BLaER1 treated with 17β-estradiol and CSF1 and Interleukin-3, amounts not matched to agents 10 nM and 100 nM (cell line): ENCODE measurements around the gene SPACA5.

Experiments used
- H3K27ac ChIP-seq, 11 experiments: shearing (Covaris generic); formaldehyde crosslinking; 2 replicates each; pipeline ENCODE4 v1.8.1; 2022
- H3K27me3 ChIP-seq, 11 experiments: shearing (Covaris generic); formaldehyde crosslinking; 2 replicates each; pipeline ENCODE4 v1.8.1; 2022
- H3K36me3 ChIP-seq, 11 experiments: shearing (Covaris generic); formaldehyde crosslinking; 2 replicates each; pipeline ENCODE4 v1.8.1; 2022
- H3K4me1 ChIP-seq, 10 experiments: shearing (Covaris generic); formaldehyde crosslinking; 2 replicates each; pipeline ENCODE4 v1.8.1; 2022
- H3K4me2 ChIP-seq, 11 experiments: shearing (Covaris generic); formaldehyde crosslinking; 2 replicates each; pipeline ENCODE4 v1.8.1; 2022
- H3K4me3 ChIP-seq, 10 experiments: shearing (Covaris generic); formaldehyde crosslinking; 2 replicates each; pipeline ENCODE4 v1.8.1; 2022
- H3K9ac ChIP-seq, 11 experiments: shearing (Covaris generic); formaldehyde crosslinking; 2 replicates each; pipeline ENCODE4 v1.8.1; 2022
- H3K9me3 ChIP-seq, 11 experiments: shearing (Covaris generic); formaldehyde crosslinking; replicated peaks in 1 of 11; 2 replicates each; pipeline ENCODE4 v1.8.1; 2022
- H4K20me1 ChIP-seq, 11 experiments: shearing (Covaris generic); formaldehyde crosslinking; 2 replicates each; pipeline ENCODE4 v1.8.1; 2022
- Cebpa-rat ChIP-seq, 11 experiments: shearing (Covaris generic); IDR thresholded peaks; 2 replicates each; pipeline ENCODE4 v1.8.1; 2022

SPACA5 gene

GRCh38 chrX:48035891-48036290 lies 29.1 kb downstream of the SPACA5 start:
- no peak overlapping the region for H3K4me3 ChIP-seq
- no peaks in the 10 kb centered on the region for H3K4me1 ChIP-seq
- no peak overlapping the region for H3K9ac ChIP-seq
- H4K20me1 ChIP-seq: no peaks in the 10 kb centered on the region
- no peaks in the 10 kb centered on the region for H3K36me3 ChIP-seq
- no peaks in the 10 kb centered on the region for H3K9me3 ChIP-seq
- H3K27me3 ChIP-seq: peaks cover 67 to 84% (median 78%) of the 10 kb centered on the region in 11 experiments
- no peak for TF ChIP-seq Cebpa-rat (IDR thresholded peaks at IDR 0.05)
- H3K4me2 ChIP-seq: no peak overlapping the region
- no peak overlapping the region for H3K27ac ChIP-seq

DNA sequence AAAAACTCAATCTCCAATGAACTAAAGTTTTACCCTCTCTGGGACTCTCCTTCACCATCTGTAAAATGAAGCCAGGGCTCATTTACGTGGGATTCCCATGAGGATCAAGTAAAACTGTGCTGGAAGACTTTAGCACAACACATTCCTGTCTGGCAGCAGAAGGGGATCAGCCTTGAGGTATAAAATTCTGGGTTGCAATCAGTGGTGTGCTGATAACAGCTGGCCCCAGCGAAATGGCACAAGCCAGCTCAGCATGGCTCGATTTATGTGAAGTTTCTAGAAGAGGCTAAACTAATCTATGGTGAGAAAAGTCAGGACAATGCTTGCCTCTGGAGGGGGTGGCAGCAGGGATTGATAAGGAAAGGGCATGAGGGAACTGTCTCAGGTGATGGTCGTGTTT lies 36.3 kb downstream of the SPACA5 start:
- no peaks in the 10 kb centered on the region for H3K9me3 ChIP-seq
- peaks cover 63 to 86% (median 81%) of the 10 kb centered on the region in 11 experiments for H3K27me3 ChIP-seq
- no peaks in the 10 kb centered on the region; a peak in 1 of 22 replicates for H4K20me1 ChIP-seq
- no peak overlapping the region for H3K4me2 ChIP-seq
- H3K9ac ChIP-seq: no peak overlapping the region
- TF ChIP-seq Cebpa-rat (IDR thresholded peaks at IDR 0.05): no peak
- H3K4me3 ChIP-seq: no peak overlapping the region
- H3K36me3 ChIP-seq: no peaks in the 10 kb centered on the region
- no peak overlapping the region for H3K27ac ChIP-seq
- H3K4me1 ChIP-seq: peaks cover 0 to 8% (median 3%) of the 10 kb centered on the region in 10 experiments; a peak in 2 of 20 replicates

GRCh38 chrX:48045410-48046311 lies 38.9 kb downstream of the SPACA5 start:
- H4K20me1 ChIP-seq: no peaks in the 10 kb centered on the region; a peak in 1 of 22 replicates
- H3K4me1 ChIP-seq: peaks cover 0 to 8% (median 3%) of the 10 kb centered on the region in 10 experiments; a peak in 2 of 20 replicates
- no peak overlapping the region for H3K9ac ChIP-seq
- H3K9me3 ChIP-seq: no peaks in the 10 kb centered on the region
- no peak overlapping the region for H3K4me3 ChIP-seq
- TF ChIP-seq Cebpa-rat (IDR thresholded peaks at IDR 0.05): no peak
- H3K36me3 ChIP-seq: no peaks in the 10 kb centered on the region
- peaks cover 67 to 97% (median 91%) of the 10 kb centered on the region in 11 experiments for H3K27me3 ChIP-seq
- peak overlapping the region in 7 of 11 experiments; percentile 3 to 45 (median 27); a peak in 8 of 22 replicates for H3K4me2 ChIP-seq
- no peak overlapping the region for H3K27ac ChIP-seq

DNA sequence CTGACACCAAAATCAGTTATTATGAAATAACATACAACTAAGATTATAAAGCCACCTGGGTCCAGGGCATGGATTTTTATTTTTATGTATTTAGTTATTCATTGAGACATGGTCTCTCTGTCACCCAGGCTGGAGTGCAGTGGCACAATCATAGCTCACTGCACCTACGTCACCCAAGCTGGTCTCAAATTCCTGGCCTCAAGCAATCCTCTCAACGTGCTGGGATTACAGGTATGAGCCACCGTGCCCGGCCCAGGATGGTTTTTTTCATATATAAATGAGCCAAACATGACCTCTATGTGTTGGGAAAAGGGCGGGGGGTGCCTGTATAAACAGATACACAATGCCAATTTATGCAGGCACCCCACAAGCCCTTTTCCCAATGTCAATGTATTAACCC lies 40.1 kb downstream of the SPACA5 start:
- H3K36me3 ChIP-seq: no peaks in the 10 kb centered on the region
- H3K27me3 ChIP-seq: peaks cover 56 to 97% (median 91%) of the 10 kb centered on the region in 11 experiments
- no peak overlapping the region for H3K9ac ChIP-seq
- no peak overlapping the region for H3K4me3 ChIP-seq
- TF ChIP-seq Cebpa-rat (IDR thresholded peaks at IDR 0.05): no peak
- no peaks in the 10 kb centered on the region for H3K9me3 ChIP-seq
- peaks cover 0 to 8% (median 3%) of the 10 kb centered on the region in 10 experiments; a peak in 2 of 20 replicates for H3K4me1 ChIP-seq
- no peaks in the 10 kb centered on the region; a peak in 1 of 22 replicates for H4K20me1 ChIP-seq
- no peak overlapping the region for H3K4me2 ChIP-seq
- H3K27ac ChIP-seq: no peak overlapping the region

DNA sequence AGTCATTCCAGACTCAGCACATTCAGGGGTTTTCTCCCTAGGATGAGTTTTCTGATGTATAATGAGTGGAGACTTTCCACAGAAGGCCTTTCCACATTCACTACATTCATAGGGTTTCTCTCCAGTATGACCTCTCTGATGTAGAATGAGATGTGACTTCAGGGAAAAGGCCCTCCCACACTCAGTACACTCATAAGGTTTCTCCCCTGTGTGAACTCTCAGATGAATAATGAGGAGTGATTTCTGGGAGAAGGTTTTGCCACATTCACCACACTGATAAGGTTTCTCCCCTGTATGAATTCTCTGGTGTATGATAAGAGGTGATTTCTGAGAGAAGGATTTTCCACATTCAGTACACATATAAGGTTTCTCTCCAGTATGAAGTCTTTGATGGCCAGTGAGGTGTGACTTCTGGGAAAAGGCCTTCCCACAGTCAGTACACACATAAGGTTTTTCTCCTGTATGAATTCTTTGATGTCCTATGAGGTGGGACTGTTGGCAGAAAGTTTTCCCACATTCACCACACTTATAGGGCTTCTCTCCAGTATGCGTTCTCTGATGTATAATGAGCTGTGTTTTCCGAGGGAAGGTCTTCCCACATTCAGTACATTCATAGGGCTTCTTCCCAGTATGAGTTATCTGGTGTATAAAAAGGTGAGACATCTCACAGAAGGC lies 52.0 kb downstream of the SPACA5 start:
- Histone ChIP-seq H3K4me2 (no peak overlapping the region), H3K27me3 (peaks cover 20 to 95% (median 67%) of the 10 kb centered on the region in 11 experiments), H3K9ac (no peak overlapping the region), H4K20me1 (no peaks in the 10 kb centered on the region), H3K4me1 (no peaks in the 10 kb centered on the region), H3K9me3 (peaks cover 64 to 97% (median 82%) of the 10 kb centered on the region in 11 experiments), H3K36me3 (no peaks in the 10 kb centered on the region), H3K27ac (no peak overlapping the region), H3K4me3 (no peak overlapping the region)
- no peak for TF ChIP-seq Cebpa-rat (IDR thresholded peaks at IDR 0.05)

- no peak overlapping the region for H3K4me2 ChIP-seq
- no peaks in the 10 kb centered on the region for H4K20me1 ChIP-seq
- no peak overlapping the region for H3K9ac ChIP-seq
- peaks cover 64 to 95% (median 82%) of the 10 kb centered on the region in 11 experiments for H3K9me3 ChIP-seq
- no peak overlapping the region for H3K27ac ChIP-seq
- TF ChIP-seq Cebpa-rat (IDR thresholded peaks at IDR 0.05): no peak
- no peaks in the 10 kb centered on the region for H3K36me3 ChIP-seq
- H3K27me3 ChIP-seq: peaks cover 22 to 95% (median 66%) of the 10 kb centered on the region in 11 experiments
- H3K4me3 ChIP-seq: no peak overlapping the region
- H3K4me1 ChIP-seq: no peaks in the 10 kb centered on the region
These were observed 52.5 kb downstream of the SPACA5 start for GRCh38 chrX:48059296-48059639.
